ENCODE data around the gene CENPI. TPM values are rescaled to one million over a fixed set of nuclear protein-coding genes. Genes with fewer than 3 reads are reported as not detected.

CENPI gene
- total RNA-seq (2022) (19.8 and 21.1 TPM in 2 replicates), Bru-seq, nascent RNA (percentile 67 among the genes with signal in this experiment), BruChase-seq, experiment 1, labeled RNA remaining after a 2-hour chase (percentile 80 among the genes with signal in this experiment), BruChase-seq, experiment 2, labeled RNA remaining after a 6-hour chase (percentile 72 among the genes with signal in this experiment)
- long read RNA-seq, partial matches to known transcripts: 2 of 12 reads
- long read RNA-seq, other reads (novel, unspliced or antisense): 10 of 12 reads

GRCh38 chrX:101097546-101098453, at the start of gene CENPI:
Gene CENPI, plus strand, starts transcription at chrX:101098204. Its CDS starts 2,867 bp downstream, at chrX:101101071.
- H3K9me3 ChIP-seq: no peaks in the 10 kb centered on the region
- no peaks in the 10 kb centered on the region for H3K4me1 ChIP-seq
- ChIA-PET POLR2A (interaction anchor here (0.8 to 1.2 kb wide), 3 partner anchors 32 to 223 kb away, joined by 3 to 7 read pairs (median 5); partner anchors contain the start of genes NOX1 and XKRX), CTCF (interaction anchor here (0.5 to 1.2 kb wide), 2 partner anchors 11 to 169 kb away, joined by 3 to 4 read pairs; partner anchors contain the start of gene XKRX)
- DNase-seq: peak; percentile 94 to 95
- no TSS peak for BruUV-seq (replicated peaks)
- Mint-ChIP-seq H3K36me3 (ENCODE audit: insufficient read depth, unreplicated experiment) (peaks cover 14% of the 10 kb centered on the region), H3K27ac (ENCODE audit: unreplicated experiment) (peak within 1 kb of the TSS; percentile 82), H3K9me3 (ENCODE audit: unreplicated experiment) (no peaks in the 10 kb centered on the region), H3K4me1 (ENCODE audit: low read depth, unreplicated experiment) (peaks cover 17% of the 10 kb centered on the region), H3K27me3 (ENCODE audit: insufficient read depth, unreplicated experiment) (no peaks in the 10 kb centered on the region), H3K4me3 (ENCODE audit: unreplicated experiment) (peak within 1 kb of the TSS; percentile 86)
- no peaks in the 10 kb centered on the region for H3K27me3 ChIP-seq (replicated peaks; ENCODE audit: control insufficient read depth, insufficient read depth, low read length)
- TF ChIP-seq CTCF (IDR thresholded peaks at IDR 0.05; ENCODE audit: insufficient read depth in 1 of 2, low read depth in 1 of 2, low read length in 1 of 2, severe bottlenecking in 1 of 2, unreplicated experiment in 1 of 2): no peak
- peak within 1 kb of the TSS; percentile 63 for H3K4me3 ChIP-seq (ENCODE audit: low read depth, low read length)
- intact Hi-C loops (cut with micrococcal nuclease; ENCODE audit: unreplicated experiment): loop anchor here (1.0 to 10.0 kb wide), 4 partner anchors 47 to 203 kb away; no protein-coding TSS in a partner anchor
- H3K36me3 ChIP-seq (ENCODE audit: control insufficient read depth, insufficient read depth, low read length): no peaks in the 10 kb centered on the region

- TSS peak; percentile 63 for BruUV-seq (replicated peaks)
- intact Hi-C loops (cut with micrococcal nuclease; ENCODE audit: unreplicated experiment): loop anchor here (2.0 to 10.0 kb wide), 2 partner anchors 46 to 126 kb away; partner anchors contain the start of gene XKRX
Observed at GRCh38 chrX:101051153-101051548, 46.9 kb upstream of the CENPI start.

More at GRCh38 chrX:101051153-101051548, 46.9 kb upstream of the CENPI start:
- Mint-ChIP-seq H3K36me3 (ENCODE audit: insufficient read depth, unreplicated experiment) (peaks cover 7% of the 10 kb centered on the region), H3K27me3 (ENCODE audit: insufficient read depth, unreplicated experiment) (no peaks in the 10 kb centered on the region), H3K4me1 (ENCODE audit: low read depth, unreplicated experiment) (no peaks in the 10 kb centered on the region), H3K27ac (ENCODE audit: unreplicated experiment) (peak overlapping the region; percentile 94), H3K4me3 (ENCODE audit: unreplicated experiment) (peak overlapping the region; percentile 87), H3K9me3 (ENCODE audit: unreplicated experiment) (no peaks in the 10 kb centered on the region)
- peak overlapping the region; percentile 67 for H3K4me3 ChIP-seq (ENCODE audit: low read depth, low read length)
- no peaks in the 10 kb centered on the region for H3K9me3 ChIP-seq
- no peaks in the 10 kb centered on the region for H3K4me1 ChIP-seq
- no peak for TF ChIP-seq CTCF (IDR thresholded peaks at IDR 0.05; ENCODE audit: insufficient read depth in 1 of 2, low read depth in 1 of 2, low read length in 1 of 2, severe bottlenecking in 1 of 2, unreplicated experiment in 1 of 2)
- no peaks in the 10 kb centered on the region for H3K27me3 ChIP-seq (replicated peaks; ENCODE audit: control insufficient read depth, insufficient read depth, low read length)
- DNase-seq: no peak
- CTCF ChIA-PET: no interaction called here
- POLR2A ChIA-PET: no interaction called here
- H3K36me3 ChIP-seq (ENCODE audit: control insufficient read depth, insufficient read depth, low read length): no peaks in the 10 kb centered on the region

All from Caco-2 (cell line).